Vagina (tissue), 2 donors: ENCODE measurements around the gene CFAP90.

Experiments used
- CTCF ChIP-seq, 3 experiments: fragments of 450-650 bp in 2 of 3; fragments of 200-600 bp in 1 of 3; sonication (generic) in 1 of 3; IDR thresholded peaks; one replicate each; pipeline ENCODE4 v1.5.1; 2017 to 2019; ENCODE audit warnings: antibody characterized with exemption in 3 of 3, mild to moderate bottlenecking in 2 of 3, moderate library complexity in 2 of 3
- POLR2A ChIP-seq, 2 donors: fragments of 450-650 bp; IDR thresholded peaks; one replicate each; pipeline ENCODE4 v1.6.1; 2017; ENCODE audit warnings: antibody characterized with exemption in 2 of 2, mild to moderate bottlenecking in 2 of 2, moderate library complexity in 2 of 2
- POLR2AphosphoS5 ChIP-seq, 2 donors: sonication (generic); formaldehyde crosslinking; IDR thresholded peaks; one replicate each; pipeline ENCODE4 v1.9.0; 2017; ENCODE audit warnings: antibody characterized with exemption in 2 of 2, mild to moderate bottlenecking in 2 of 2, low read depth in 1 of 2; ENCODE audit not compliant: insufficient read depth in 1 of 2

DNA sequence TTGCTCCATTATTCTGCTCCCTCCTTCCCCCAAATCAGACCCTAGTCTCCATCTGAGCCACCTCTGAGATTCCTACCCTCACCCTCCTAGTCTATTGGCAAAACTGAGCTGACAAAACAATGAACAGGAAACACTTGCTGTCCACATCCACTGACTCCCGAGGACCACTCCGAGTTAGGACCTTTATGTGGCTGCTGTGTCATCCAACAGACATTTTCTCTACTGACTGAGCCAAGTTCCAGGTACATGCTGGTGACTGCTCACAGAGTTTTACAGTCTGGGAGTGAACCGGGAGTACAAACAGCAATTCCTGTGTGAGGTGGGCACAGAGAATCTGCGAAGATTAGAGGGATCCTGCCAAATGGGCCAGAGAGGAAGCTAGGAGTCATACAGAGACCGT is 39.2 kb downstream of the CFAP90 start:
- TF ChIP-seq CTCF (IDR thresholded peaks at IDR 0.05) (no peak), POLR2A (IDR thresholded peaks at IDR 0.05) (no peak), POLR2AphosphoS5 (IDR thresholded peaks at IDR 0.05; ENCODE audit: insufficient read depth in 1 of 2, low read depth in 1 of 2) (no peak)
